Glomerular visceral epithelial cell (primary cell): ENCODE measurements around the gene DUOXA1.

Experiments
- DNase-seq: peaks from one replicate; pipeline ENCODE4 v3.0.0-alpha.2; 2016; ENCODE audit errors: extremely low spot score

The DUOXA1 gene

DNA sequence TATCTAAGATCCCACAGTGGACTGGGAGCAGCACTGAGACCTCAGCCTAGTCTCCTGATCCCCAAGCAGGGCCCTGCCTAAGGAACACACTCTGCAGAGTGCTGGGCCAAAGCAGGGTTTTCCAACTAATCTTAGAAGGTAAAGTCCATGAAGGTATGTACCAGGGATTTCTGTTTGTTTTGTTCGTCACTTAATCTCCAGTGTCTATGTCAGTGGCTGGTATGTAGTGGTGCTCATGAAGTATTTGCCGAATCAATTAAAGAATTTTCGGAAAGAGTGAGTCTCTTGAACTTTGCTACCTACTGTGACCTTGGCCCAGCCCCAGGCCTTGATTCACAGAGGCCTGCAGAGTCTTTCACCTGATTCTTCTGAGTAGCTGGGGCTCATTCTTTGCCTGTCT lies 1.8 kb upstream of the DUOXA1 start:
- no peak for DNase-seq

DNA sequence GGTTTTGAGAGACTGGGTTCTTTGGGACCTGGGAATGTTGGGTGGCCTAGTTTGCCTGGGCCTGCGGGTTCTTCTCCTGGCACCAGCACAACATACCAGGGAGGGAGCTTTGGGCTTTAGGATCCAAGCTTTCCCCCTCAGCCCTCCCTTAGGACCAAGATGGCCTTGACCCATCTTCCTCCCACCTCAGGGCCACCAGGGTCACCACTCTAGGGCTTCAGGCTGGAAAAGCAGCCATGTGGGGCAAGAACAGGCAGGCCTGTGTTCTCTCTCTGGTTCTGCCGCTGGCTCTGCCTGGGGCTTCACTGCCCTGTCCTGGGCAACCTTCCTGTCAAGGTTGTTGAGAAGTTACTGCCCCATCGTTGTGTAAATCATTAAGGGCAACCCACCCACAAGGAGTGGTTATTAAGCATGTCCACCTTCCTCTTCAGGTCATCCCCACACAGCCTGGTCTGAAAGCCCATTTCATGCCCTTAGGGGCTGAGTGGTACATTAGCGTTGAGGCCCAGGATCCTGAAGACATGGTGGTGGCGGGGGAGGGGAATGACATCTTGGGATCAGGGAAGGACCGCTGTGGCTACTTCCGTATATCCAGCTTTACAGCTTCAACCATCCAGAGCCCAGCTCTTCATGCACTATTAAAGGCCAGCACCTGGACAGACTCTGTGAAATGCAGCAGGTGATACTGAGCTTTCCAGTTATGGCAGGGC lies 767 bp upstream of the DUOXA1 start:
- DNase-seq = no peak

DNA sequence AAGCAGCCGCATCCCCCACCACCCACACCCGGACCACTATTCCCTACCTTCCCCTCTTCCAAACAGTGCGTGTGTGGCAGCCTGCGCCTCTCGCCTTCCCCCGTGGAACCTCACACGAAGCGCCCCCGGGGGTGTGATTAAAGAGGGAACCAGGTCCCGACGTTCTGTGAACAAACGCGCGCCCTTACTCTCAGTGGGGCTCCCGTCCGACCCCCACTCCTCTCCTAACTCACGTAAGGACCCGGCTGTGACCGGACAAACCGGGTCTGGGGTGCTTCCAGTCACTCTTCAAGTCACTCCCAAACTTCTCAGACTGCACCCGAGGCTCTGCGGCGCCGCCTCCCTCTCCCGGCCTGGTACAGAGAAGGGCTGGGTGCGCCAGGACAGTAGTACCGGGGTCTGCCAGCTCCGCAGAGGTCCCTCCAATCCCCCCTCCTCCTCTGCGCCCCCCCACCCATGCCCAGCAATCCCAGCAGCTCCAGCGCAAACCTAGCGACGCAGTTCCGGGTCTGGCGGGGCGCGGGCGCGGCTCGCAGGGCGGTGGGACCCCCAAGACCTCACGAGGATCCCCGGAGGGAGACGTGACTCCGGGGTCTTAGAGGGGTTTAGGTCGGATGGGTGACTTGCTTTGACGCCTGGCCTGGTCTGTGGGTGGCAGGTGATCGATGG lies 574 bp downstream of the DUOXA1 start:
- no peak for DNase-seq

DNA sequence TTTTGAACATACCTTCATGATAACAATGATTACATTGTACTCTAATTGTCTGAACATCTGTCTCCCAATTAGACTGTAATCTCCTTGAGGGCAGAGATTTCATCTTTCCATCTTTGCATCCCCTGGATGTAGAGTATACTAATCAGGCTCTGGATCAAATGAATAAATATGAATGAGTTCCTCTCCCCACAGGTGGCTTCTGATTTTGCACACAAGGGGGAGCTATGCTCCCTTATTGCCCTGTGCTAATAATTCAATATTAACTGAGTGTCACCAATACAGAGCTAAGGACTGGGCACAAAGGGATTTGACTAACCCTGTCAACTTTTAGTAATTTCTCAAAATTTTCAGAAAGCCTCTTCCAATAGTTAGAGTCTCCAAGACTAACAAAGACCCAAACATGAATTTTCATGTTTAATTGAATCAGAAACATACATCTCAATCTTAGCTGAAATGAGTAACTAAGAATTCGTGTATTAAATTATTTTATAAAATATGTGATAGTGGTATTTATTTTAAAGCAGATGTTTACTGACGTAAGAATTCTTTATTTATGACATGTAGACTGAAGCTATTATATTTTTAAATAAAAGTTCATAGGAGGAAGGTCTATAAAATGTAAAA lies 3.0 kb downstream of the DUOXA1 start:
- DNase-seq = peak; percentile 44

DNA sequence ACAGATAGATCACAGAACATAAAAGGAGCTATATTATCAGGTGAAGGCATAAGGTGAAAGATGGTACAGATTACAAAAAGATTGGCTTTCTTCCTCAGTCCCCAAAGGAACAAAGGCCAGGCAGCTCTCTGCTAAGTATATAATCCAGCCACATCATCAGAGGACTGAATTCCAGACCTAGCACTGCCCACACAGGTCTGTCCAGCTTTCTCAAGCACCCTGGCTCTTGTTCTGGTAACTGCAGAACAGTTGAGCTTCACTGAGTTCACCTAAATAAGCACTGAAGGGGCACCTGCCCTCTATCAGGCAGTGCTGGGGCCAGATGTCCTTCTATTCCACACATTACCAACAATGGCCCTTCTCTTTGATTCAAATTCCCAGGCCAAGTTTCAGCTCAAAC lies 6.3 kb downstream of the DUOXA1 start:
- DNase-seq = no peak

DNA sequence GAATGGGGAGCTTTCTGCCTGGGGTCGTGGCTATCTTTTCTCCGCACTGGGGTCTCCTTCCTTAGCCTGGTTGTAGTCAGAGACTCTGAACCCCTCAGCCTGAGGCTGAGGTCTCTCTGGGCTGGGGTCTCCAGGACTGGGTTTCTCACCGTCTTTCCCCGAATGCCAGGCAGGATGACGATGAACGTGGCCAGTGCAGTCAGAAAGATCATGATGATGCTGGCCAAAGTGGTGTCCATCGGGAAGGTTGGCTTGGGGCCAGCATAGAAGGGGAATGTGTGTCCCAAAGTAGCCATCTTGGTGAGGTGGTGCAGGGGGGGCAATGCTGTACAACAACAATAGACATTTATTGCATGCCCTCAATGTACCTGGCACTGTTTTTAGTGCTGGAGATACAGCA lies 7.0 kb downstream of the DUOXA1 start:
- DNase-seq = no peak

DNA sequence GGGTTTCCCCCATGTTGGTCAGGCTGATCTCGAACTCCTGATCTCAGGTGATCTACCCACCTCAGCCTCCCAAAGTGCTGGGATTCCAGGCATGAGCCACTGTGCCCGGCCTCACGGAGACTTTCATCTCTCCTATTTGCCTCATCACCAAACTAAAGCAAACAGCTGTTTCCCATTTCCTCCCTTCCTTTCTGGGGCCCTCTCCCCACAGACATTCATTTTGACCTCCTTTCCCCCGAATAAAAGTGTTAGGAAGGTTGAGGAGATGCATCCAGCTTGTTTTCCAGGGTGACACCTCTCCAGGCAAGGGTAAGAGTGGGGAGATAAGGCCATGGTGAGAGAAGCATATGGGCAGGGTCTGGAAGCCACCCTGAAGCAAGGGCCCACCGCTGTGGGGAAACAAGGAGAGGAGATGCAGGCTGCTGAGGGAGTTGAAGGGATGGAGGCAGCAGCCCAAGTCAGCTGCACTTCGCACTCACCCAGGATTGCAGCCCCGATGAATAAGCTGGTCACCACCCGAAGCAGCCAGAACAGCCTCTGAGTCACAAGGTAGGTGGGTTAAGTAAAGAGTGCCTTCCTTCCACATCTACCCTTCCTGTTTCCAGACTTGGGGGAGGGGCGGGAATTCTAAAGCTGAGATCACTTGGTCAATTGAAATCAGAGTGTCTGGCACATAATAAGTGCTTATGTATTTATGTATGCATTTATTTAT lies 7.8 kb downstream of the DUOXA1 start:
- DNase-seq = peak; percentile 79

DNA sequence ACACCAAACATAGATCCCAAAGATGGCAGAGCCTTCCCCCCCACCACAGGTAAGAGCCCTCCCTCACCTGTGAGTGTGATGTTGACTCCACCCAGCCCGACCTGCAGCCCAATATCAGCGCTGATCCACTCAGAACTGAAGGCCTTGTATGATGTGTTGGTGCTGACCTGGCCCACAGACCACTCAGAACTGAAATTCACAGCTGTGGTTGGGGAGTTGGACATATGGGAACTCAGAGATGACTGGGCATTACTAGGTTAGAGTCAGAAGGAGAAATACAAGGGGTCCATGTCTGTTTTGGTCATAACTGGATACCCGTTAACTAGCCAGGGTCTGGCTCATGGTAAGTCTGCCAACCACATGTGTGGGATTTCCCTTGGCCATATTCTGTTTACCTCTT lies 8.7 kb downstream of the DUOXA1 start:
- no peak for DNase-seq

DNA sequence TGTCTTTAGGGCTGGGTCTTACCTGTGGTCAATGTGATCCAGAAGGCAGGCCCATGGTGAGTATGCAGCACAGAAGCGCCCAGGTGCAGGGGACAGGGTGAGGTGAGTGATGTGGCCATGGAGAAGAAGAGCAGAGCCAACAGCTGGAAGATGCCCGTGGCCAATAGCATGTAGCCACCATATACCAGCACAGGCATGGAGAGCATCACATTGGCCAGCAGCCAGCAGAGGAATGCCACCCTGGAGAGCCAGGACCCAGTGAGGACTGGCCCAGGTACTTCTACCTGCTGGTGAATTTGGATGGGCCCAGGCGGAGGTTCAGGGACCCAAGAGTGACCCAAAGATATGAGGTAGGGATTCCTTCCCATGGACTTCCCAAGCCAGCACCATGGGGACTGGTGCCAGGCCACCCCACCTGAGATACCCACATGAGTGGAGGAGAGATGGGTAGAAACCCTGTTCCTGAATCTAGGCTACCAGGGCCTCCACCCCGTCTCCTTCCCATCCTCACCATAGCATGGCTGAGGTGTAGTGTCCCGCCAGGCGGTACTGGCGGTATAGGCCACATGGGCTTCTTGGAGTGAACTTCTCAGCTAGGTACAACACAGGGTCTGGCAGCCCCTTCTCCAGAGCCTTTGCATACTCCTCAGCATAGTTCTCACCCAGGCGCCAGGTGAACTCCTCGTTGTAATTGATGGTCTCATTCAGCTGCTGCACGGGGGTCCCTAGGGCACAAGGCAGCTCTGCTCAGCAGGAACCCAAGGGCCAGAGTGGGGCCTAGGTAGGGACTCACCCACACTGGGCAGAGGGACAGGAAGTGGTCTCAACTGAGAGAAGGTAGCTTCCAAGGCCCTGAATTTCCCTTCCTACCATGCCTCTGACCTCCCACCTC lies 9.4 kb downstream of the DUOXA1 start:
- DNase-seq = no peak

DNA sequence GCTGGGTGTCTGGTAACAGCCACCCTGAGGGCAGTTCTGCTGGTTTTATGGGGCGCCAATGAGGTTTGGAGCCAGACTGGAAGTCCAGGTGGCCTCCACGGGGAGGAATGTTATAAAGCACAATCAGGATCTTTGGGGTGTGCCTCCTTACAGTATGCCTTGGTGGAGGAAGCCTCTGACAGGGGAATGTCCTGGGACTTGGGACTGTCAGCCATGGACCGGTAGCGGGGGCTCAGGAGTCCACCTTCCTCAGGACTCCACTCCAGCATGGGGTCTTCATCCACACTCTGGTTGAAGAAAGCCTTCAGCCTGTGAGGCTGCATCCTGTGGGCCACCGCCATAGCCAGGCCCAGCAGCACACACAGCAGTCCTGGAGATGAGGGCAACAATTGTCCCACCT lies 10.7 kb downstream of the DUOXA1 start:
- no peak for DNase-seq

DNA sequence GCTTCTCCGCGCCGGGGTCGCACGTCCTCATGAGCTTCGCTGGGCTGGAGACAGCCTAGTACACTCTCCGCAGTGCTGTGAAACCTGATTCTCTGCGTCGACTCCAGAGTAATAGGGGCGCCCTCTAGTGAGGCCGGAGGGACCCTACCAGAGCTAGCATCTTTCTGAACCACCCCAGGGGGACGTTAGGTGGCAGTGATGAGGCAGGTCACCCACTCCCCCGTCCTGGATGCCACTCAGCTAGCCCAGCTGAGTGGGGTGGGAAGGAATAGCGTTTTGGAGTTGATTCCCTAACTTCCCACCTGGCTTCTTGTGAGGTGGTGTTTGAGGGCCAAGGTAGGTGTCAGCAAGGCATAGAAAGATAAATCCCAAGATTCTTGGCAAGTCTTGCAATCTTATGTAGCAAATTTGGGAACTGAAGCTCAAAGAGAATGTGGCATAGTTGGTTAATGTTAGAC lies 11.5 kb downstream of the DUOXA1 start:
- peak; percentile 86 for DNase-seq

DNA sequence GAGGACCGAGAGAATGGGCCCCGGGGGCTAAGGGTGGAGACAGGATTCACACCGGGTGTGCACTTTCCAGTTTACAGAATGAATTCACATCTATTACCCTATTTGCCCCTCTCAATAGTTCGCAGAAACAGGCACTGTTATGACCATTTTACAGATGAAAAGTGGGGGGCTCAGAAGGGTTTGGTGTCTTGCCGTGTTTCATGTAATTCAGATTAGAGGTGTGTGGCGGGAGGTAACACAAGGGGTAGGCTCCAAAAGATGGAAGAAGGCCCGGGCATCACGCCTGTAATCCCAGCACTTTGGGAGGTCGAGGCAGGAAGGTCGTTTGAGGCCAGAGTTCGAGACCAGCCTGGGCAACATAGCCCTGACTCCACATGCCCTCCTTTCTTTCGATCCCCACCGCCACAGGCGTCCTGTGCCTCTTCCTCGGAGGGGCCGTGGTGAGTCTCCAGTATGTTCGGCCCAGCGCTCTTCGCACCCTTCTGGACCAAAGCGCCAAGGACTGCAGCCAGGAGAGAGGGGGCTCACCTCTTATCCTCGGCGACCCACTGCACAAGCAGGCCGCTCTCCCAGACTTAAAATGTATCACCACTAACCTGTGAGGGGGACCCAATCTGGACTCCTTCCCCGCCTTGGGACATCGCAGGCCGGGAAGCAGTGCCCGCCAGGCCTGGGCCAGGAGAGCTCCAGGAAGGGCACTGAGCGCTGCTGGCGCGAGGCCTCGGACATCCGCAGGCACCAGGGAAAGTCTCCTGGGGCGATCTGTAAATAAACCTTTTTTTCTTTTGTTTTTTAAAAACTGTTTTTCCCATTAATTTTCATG lies 12.2 kb downstream of the DUOXA1 start:
- no peak for DNase-seq

DNA sequence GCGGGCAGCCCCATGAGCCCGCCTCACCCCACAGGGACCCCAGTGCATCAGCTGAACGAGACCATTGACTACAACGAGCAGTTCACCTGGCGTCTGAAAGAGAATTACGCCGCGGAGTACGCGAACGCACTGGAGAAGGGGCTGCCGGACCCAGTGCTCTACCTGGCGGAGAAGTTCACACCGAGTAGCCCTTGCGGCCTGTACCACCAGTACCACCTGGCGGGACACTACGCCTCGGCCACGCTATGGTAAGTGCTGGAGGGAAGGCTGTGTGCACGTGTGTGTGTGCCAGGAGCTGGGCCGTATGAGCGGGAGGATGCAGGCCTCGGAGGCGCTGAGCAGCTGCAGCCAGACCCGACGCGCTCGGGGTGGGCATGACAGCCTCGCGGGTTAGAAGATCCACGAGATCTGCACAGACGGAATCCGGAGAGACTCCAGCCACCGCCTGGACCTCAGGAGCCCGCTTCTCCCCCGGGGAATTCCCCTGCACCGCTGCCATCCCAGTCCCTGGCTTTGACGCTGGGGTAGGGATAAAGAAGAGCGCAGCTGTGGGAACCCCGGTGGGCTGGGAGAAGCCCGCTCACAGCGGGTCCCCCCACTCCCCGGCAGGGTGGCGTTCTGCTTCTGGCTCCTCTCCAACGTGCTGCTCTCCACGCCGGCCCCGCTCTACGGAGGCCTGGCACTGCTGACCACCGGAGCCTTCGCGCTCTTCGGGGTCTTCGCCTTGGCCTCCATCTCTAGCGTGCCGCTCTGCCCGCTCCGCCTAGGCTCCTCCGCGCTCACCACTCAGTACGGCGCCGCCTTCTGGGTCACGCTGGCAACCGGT lies 13.0 kb downstream of the DUOXA1 start:
- DNase-seq = peak; percentile 30

DNA sequence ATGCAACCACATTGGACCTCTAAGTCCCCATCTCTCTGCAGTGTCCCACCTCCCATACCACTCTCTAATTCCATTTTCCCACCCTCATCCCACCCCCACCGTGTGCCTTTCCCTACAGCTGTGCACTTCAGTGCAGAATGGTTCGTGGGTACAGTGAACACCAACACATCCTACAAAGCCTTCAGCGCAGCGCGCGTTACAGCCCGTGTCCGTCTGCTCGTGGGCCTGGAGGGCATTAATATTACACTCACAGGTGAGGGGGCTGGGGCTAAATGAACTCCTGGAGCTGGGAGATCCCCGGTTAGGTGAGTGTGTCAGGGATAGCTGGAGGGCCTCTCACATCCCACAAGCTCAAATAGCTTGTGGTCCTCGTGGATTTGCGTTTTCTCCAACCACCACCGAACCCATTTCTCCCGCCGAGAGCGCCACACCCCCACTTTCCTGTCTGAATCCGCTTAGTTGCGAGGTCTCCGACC lies 13.6 kb downstream of the DUOXA1 start:
- no peak for DNase-seq

DNA sequence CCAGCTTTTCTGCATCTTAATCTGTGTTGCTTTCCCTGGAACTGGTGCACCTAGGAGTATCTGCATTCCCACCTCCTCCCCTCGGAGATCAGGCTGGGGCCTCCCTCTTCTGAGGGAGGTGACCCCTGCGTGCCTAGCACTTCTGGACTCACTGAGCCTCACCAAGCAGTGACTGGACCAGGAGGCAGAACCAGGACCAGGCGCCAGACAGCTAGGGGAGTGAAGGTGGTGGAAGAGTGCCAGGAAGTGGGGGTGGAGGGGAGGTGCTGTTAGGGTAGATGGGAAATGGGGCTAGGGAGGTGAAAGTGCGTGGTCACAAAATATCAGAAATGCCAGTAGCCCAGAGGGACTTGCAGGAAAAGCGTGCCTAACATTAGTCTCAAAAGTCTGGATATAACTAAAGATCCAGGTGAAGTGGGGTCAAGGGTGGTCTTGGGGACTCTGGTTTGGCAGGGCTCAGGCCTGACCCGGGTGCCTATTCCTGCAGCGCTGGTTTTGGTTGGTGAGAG lies 14.3 kb downstream of the DUOXA1 start:
- DNase-seq = no peak

DNA sequence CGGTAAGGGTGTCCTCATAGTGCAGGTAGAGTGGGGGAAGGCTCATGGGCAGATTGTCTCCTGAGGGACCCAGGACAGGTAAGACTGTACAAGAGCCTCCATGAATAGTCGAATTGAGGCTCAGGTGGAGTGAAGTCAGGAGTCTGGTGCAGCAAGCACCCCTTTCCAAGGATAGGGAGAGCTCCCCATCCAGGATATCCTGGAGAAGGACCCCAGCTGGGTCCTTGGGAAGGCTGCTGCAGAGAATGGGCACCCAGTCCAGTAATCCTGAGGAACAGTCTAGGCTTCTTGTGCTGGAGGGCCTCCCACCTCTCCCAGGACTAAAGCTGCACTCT lies 15.0 kb downstream of the DUOXA1 start:
- no peak for DNase-seq

DNA sequence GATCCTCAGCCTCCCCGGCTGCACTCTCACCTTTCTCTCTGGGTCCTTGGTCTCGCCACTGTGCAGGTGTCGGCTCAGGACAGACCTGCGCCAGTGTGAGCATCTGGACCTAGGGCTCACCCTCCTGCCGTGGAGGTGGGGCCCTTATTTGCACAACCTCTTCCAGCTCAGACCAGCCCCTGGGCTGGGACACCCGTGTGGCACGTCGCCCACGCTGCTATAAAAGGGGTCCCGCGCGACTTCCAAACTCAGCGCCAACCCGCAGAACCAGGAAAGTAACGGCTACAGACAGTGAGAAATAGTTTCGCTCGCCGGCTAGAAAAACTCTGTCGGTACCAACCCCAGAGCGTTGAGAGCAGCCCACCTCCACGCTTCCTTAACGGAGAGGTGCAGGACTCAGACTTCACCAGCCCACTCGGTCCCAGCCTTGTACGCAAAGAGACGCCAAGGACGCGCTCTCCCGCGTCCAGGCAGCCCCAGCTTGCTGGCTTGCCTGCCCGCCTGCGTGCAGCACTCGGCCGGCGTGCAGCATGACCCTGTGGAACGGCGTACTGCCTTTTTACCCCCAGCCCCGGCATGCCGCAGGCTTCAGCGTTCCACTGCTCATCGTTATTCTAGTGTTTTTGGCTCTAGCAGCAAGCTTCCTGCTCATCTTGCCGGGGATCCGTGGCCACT lies 15.5 kb downstream of the DUOXA1 start, which contains the start of the genes DUOX2 and DUOXA2:
TSS of gene DUOX2 (minus strand) at position 97 of the 675 bp plus-strand sequence. CDS start 761 bp downstream, outside the sequence.
TSS of gene DUOXA2 (plus strand) at position 251 of the 675 bp plus-strand sequence. CDS start at position 531, 280 bp downstream.
- no peak for DNase-seq

DNA sequence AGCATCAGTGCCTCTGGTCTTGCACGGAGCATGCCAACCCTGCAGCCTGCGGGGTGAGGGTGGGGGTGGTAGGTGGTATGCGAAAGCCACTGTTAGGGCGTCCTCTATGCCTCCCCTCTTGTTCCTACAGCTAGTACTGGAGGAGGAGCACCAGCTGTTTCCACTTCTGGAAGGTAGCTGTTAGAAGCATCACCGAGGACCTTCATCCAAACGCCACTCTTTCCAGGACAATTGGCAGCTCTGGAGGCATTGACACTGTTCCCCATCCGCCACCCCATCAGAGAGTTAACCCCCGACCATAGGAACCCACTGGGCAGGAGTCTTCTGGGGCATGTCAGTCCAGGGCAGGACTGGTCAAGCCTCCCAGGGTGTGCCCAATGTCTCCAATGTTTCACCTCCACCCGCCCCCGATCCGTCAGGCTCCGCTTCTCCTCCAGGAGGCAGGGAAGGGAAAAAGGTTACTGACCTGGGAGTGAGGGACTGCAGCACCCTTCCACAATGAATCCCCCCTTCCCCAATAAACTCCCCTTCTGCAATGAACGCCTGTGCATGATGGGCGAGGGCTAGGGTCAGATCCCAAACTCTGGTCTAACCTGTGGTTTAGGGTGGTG lies 16.2 kb downstream of the DUOXA1 start:
- no peak for DNase-seq
